NB4 (cell line): ENCODE results near the gene STAB2.

Source experiments
- DNase-seq: peaks from one replicate; pipeline ENCODE4 v3.0.0; 2010; ENCODE audit warnings: low read depth
- H3K4me3 ChIP-seq: one replicate; pipeline ENCODE4 v1.5.1; 2011; ENCODE audit warnings: mild to moderate bottlenecking, low read depth, low read length, moderate library complexity
- MYC ChIP-seq: IDR thresholded peaks from 2 replicates; pipeline ENCODE4 v1.6.1; 2011; ENCODE audit warnings: low read depth, low read length
- POLR2A ChIP-seq: IDR thresholded peaks from 2 replicates; pipeline ENCODE4 v1.6.1; 2011; ENCODE audit warnings: mild to moderate bottlenecking; ENCODE audit not compliant: insufficient read length; ENCODE audit errors: extremely low read depth
- TF ChIP-seq, protein P1 (sequence below): IDR thresholded peaks from one replicate; pipeline ENCODE4 v1.5.1; 2012; ENCODE audit warnings: low read depth, low read length
- TF ChIP-seq, protein P2 (sequence below): IDR thresholded peaks from 2 replicates; pipeline ENCODE4 v1.6.1; 2011; ENCODE audit warnings: low read depth, low read length

STAB2 gene

DNA sequence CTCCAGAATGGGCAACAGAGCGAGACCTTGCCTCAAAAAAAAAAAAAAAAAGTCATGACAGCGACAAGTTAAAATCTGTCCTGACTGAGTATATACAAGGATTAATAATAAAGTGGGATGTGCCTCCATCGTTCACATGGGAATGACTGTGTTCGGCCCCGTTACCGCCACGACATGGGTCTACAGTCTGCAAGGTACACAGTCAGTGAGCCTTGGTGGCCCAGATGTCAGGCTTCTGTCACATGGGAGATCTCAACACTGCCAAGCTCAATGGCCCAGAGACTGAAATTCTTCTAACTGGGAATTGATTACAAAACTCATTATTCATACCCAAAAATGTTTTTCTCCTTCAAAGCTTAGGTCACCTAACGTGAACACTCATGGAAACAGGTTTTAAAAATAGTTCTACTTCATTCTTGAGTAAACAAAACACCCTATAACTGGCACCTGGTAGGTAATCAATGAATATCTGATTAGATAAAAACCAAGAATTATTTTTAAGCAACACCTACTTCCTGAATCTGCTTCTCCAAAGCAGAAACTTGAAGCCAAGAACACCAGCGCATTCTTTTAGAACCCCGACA is 188.0 kb downstream of the STAB2 start:
- TF ChIP-seq, protein P1, sequence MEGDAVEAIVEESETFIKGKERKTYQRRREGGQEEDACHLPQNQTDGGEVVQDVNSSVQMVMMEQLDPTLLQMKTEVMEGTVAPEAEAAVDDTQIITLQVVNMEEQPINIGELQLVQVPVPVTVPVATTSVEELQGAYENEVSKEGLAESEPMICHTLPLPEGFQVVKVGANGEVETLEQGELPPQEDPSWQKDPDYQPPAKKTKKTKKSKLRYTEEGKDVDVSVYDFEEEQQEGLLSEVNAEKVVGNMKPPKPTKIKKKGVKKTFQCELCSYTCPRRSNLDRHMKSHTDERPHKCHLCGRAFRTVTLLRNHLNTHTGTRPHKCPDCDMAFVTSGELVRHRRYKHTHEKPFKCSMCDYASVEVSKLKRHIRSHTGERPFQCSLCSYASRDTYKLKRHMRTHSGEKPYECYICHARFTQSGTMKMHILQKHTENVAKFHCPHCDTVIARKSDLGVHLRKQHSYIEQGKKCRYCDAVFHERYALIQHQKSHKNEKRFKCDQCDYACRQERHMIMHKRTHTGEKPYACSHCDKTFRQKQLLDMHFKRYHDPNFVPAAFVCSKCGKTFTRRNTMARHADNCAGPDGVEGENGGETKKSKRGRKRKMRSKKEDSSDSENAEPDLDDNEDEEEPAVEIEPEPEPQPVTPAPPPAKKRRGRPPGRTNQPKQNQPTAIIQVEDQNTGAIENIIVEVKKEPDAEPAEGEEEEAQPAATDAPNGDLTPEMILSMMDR: no peak
- TF ChIP-seq POLR2A (no peak), MYC (no peak)
- TF ChIP-seq, protein P2, sequence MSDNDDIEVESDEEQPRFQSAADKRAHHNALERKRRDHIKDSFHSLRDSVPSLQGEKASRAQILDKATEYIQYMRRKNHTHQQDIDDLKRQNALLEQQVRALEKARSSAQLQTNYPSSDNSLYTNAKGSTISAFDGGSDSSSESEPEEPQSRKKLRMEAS: no peak
- DNase-seq: no peak
- no peak overlapping the region for H3K4me3 ChIP-seq

DNA sequence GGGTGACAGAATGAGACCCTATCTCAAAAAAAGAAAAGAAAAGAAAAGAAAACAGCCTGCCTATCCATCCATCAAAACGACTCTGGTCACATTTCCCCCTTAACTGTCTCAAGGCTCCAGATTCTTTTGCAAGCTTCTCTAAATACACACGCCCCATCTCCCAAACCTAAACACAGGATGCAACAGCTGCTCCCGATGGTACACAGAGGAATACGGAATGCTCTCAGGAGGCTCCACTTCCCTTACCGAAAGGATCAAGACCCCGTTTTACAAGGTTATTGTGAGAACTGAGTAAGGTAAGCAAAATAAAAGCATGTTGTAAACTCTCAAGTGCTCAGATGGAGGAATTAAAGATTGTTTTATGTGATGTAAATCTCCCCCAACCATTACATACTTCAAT is 191.7 kb downstream of the STAB2 start:
- H3K4me3 ChIP-seq: no peak overlapping the region
- no peak for DNase-seq
- TF ChIP-seq, protein P1: no peak
- TF ChIP-seq POLR2A (no peak), MYC (no peak)
- TF ChIP-seq, protein P2: no peak

DNA sequence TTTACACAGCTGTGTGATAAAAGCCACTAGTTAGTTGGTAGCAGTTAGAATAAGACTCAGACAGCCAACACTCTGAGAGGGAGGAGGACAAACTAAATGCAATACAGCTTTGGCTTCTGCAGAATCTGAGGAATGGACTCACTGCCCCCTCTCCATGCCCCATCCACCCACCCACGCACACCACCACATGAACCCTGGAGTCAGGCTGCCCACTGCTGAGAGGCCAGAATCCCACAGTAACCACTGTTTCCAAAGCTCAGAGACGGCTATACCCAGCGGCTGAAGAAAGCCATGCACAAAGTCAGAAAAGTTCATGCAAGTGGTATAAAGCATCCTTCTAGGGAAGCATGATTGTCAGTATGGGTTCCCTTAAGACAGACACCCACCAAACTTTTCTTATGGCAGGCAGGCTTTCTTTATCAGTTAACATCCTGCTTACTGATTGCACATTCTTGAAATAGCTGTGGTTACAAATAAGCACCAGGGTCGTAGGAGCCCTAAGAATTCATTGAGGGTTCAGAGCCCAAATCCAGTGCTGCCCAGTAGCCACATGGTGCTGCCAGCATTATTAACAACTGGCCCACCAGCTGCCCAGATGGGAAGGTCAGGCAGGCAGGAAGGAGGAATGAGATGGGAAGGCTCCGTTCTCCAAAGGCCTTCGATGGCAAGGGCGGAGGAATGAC is 192.5 kb downstream of the STAB2 start:
- H3K4me3 ChIP-seq: no peak overlapping the region
- TF ChIP-seq, protein P2: no peak
- TF ChIP-seq POLR2A: no peak
- TF ChIP-seq, protein P1: no peak
- TF ChIP-seq MYC: no peak
- no peak for DNase-seq

DNA sequence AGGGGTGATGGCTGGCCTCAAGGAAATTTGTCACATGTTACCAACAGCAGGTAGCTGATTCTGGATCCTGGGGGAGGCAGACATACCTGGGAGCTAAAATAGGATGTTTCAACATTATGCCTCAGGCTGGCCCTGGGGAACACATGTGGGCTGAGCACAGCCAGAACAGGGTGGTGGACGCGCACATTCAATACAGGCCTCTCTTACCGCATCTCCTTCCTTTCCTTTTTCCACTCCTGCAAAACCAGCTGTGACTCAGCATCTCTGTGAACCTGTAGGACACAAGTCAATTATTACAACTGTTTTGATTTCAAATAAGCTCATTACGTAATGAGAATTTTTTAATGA is 193.0 kb downstream of the STAB2 start:
- no peak for DNase-seq
- TF ChIP-seq, protein P2: no peak
- TF ChIP-seq, protein P1: no peak
- TF ChIP-seq MYC (no peak), POLR2A (no peak)
- no peak overlapping the region for H3K4me3 ChIP-seq

DNA sequence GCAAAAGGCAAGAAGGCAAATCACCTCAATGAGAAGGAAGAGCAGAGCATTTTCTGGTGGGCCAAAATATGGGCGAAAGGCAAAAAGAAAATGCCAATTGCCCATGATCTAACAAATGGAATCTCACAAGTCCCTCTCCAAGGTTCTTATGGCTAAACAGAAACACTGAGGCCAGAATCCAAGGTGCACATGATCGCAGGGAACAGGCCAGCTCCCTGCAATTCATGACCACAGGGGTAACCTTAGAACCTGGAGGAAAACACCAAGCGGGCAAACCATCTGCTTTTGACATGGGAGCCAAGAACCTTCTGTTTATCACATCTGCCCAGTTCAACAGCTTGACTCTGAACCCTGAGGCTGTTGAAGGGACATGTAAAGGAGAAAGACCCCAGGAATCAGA is 193.9 kb downstream of the STAB2 start:
- DNase-seq: no peak
- TF ChIP-seq, protein P2: no peak
- TF ChIP-seq POLR2A (no peak), MYC (no peak)
- TF ChIP-seq, protein P1: no peak
- no peak overlapping the region for H3K4me3 ChIP-seq
